Naive thymus-derived CD4-positive, alpha-beta T cell (primary cell): ENCODE results near the gene RAB1A. TPM values are rescaled to one million over a fixed set of nuclear protein-coding genes. Genes with fewer than 3 reads are reported as not detected.

Experiments used
- ATAC-seq: fragments of 150-1000 bp; cut with Tn5 transposase; 2 replicates; pipeline ENCODE4 v1.10.0; 2021; ENCODE audit warnings: mild to moderate bottlenecking, moderate library complexity
- CTCF ChIA-PET: fragments of 350-600 bp; sonication (Branson Sonifier 250); formaldehyde crosslinking; loops from one replicate; lab custom pipeline; 2021; ENCODE audit warnings: antibody characterized with exemption; lab: Charles Lee
- POLR2A ChIA-PET: fragments of 350-600 bp; sonication (Branson Sonifier 250); formaldehyde crosslinking; loops from one replicate; lab custom pipeline; 2021; ENCODE audit warnings: antibody characterized with exemption, inconsistent platforms; lab: Charles Lee
- DNase-seq, 9 donors: peaks; one replicate each; pipeline versions ENCODE4 v3.0.0 to v3.0.0-alpha.2; 2020 to 2022; ENCODE audit warnings: mixed read lengths in 1 of 9
- H3K27ac ChIP-seq: one replicate; pipeline ENCODE4 v1.7.0; 2013; ENCODE audit warnings: mild to moderate bottlenecking, low read depth, low read length, moderate library complexity
- H3K27me3 ChIP-seq, 2 donors: one replicate each; pipeline ENCODE4 v1.7.0; 2013; ENCODE audit warnings: low read length in 2 of 2, mild to moderate bottlenecking in 2 of 2, moderate library complexity in 2 of 2; ENCODE audit not compliant: control insufficient read depth in 2 of 2, insufficient read depth in 2 of 2
- H3K36me3 ChIP-seq, 3 experiments: 1 replicate in 2 of 3; 2 replicates in 1 of 3; pipeline ENCODE4 v1.7.0; 2013; ENCODE audit warnings: low read length in 3 of 3, mild to moderate bottlenecking in 3 of 3, moderate library complexity in 1 of 3; ENCODE audit not compliant: insufficient read depth in 3 of 3, control insufficient read depth in 2 of 3
- H3K4me1 ChIP-seq, 2 donors: one replicate each; pipeline ENCODE4 v1.7.0; 2013; ENCODE audit warnings: low read length in 2 of 2, mild to moderate bottlenecking in 2 of 2, moderate library complexity in 1 of 2; ENCODE audit not compliant: control insufficient read depth in 2 of 2, insufficient read depth in 2 of 2
- H3K4me3 ChIP-seq: 2 replicates; pipeline ENCODE4 v1.7.0; 2013; ENCODE audit warnings: mild to moderate bottlenecking, low read length
- H3K9me3 ChIP-seq, 3 experiments: 1 replicate in 2 of 3; 2 replicates in 1 of 3; pipeline ENCODE4 v1.7.0; 2013; ENCODE audit warnings: low read length in 3 of 3; ENCODE audit not compliant: control insufficient read depth in 2 of 3
- H3K27ac Mint-ChIP-seq, 9 donors: one replicate each; pipeline ENCODE4 v1.8.0; 2020 to 2022; ENCODE audit warnings: mixed read lengths in 9 of 9, mild to moderate bottlenecking in 8 of 9, moderate library complexity in 5 of 9, inconsistent platforms in 2 of 9
- H3K27me3 Mint-ChIP-seq, 5 donors: one replicate each; pipeline ENCODE4 v1.8.0; 2021 to 2022; ENCODE audit warnings: mixed read lengths in 5 of 5, mild to moderate bottlenecking in 1 of 5
- H3K36me3 Mint-ChIP-seq, 5 donors: one replicate each; pipeline ENCODE4 v1.8.0; 2020 to 2022; ENCODE audit warnings: mixed read lengths in 5 of 5, mild to moderate bottlenecking in 3 of 5, inconsistent platforms in 1 of 5
- H3K4me1 Mint-ChIP-seq, 7 donors: one replicate each; pipeline ENCODE4 v1.8.0; 2020 to 2022; ENCODE audit warnings: mixed read lengths in 7 of 7, mild to moderate bottlenecking in 3 of 7, inconsistent platforms in 1 of 7
- H3K4me3 Mint-ChIP-seq, 10 donors: one replicate each; pipeline ENCODE4 v1.8.0; 2020 to 2022; ENCODE audit warnings: mild to moderate bottlenecking in 10 of 10, mixed read lengths in 10 of 10, moderate library complexity in 6 of 10, inconsistent platforms in 2 of 10
- H3K9me3 Mint-ChIP-seq, 11 donors: one replicate each; pipeline ENCODE4 v1.8.0; 2020 to 2022; ENCODE audit warnings: mixed read lengths in 11 of 11, mild to moderate bottlenecking in 4 of 11, inconsistent platforms in 1 of 11, moderate library complexity in 1 of 11
- intact Hi-C, 2 donors: fragments of 100-400 bp; cut with micrococcal nuclease; formaldehyde crosslinking; loops; one replicate each; pipeline ENCODE4 v1.15.1; 2023
- polyA plus RNA-seq, 2 donors: library from polyadenylated mRNA; unstranded; fragments of 300-500 nt; fragmentation: Illumina TruSeq; gene quantifications; one replicate each; pipeline ENCODE4 v1.2.3, GENCODE V29; 2021
- total RNA-seq, 6 experiments: library from RNA in 5 of 6; stranded (reverse) in 5 of 6; gene quantifications; 1 replicate in 5 of 6; 2 replicates in 1 of 6; pipeline ENCODE4 v1.2.3 and lab custom pipeline; 2021 to 2026

Gene RAB1A
- total and polyA plus RNA-seq, 7 experiments from 2014 or later, result 48.8 to 78.6 (median 61.4) TPM

GRCh38 chr2:65108780-65109179 lies 21.1 kb downstream of the RAB1A start:
- Histone ChIP-seq H3K36me3 (peaks cover 0 to 21% (median 0%) of the 10 kb centered on the region in 3 experiments), H3K27me3 (no peaks in the 10 kb centered on the region), H3K4me3 (no peak overlapping the region), H3K9me3 (no peaks in the 10 kb centered on the region), H3K4me1 (peaks cover 0 to 3% of the 10 kb centered on the region in 2 donors), H3K27ac (no peak overlapping the region)
- Mint-ChIP-seq H3K4me1 (peaks cover 17 to 73% (median 58%) of the 10 kb centered on the region in 7 donors), H3K4me3 (no peak overlapping the region), H3K36me3 (peaks cover 0 to 22% (median 9%) of the 10 kb centered on the region in 5 donors), H3K9me3 (no peaks in the 10 kb centered on the region), H3K27me3 (no peaks in the 10 kb centered on the region), H3K27ac (peak overlapping the region in 2 of 9 donors; percentile 9 to 41)
- intact Hi-C loops, result no loop called here
- DNase-seq, result no peak
- no peak for ATAC-seq
- ChIA-PET POLR2A (no interaction called here), CTCF (no interaction called here)

- ATAC-seq, result no peak
- Mint-ChIP-seq H3K4me1 (peaks cover 12 to 66% (median 48%) of the 10 kb centered on the region in 7 donors), H3K27me3 (no peaks in the 10 kb centered on the region), H3K4me3 (no peak overlapping the region), H3K9me3 (no peaks in the 10 kb centered on the region), H3K36me3 (peaks cover 0 to 22% (median 9%) of the 10 kb centered on the region in 5 donors), H3K27ac (peak overlapping the region in 6 of 9 donors; percentile 20 to 74 (median 28))
- POLR2A ChIA-PET, result no interaction called here
- no peak overlapping the region for H3K4me3 ChIP-seq
- H3K27me3 ChIP-seq, result no peaks in the 10 kb centered on the region
- no peak for DNase-seq
- no peaks in the 10 kb centered on the region for H3K9me3 ChIP-seq
- intact Hi-C loops, result no loop called here
- H3K27ac ChIP-seq, result no peak overlapping the region
- CTCF ChIA-PET, result no interaction called here
- no peaks in the 10 kb centered on the region for H3K4me1 ChIP-seq
- peaks cover 0 to 29% (median 0%) of the 10 kb centered on the region in 3 experiments for H3K36me3 ChIP-seq
Measured at GRCh38 chr2:65107530-65107929, 22.4 kb downstream of the RAB1A start.

GRCh38 chr2:65103013-65103715 lies 26.7 kb downstream of the RAB1A start:
- H3K4me1 ChIP-seq, result no peaks in the 10 kb centered on the region
- ChIA-PET POLR2A (no interaction called here), CTCF (no interaction called here)
- H3K36me3 ChIP-seq, result peaks cover 4 to 37% (median 5%) of the 10 kb centered on the region in 3 experiments
- Mint-ChIP-seq H3K4me1 (peaks cover 16 to 47% (median 38%) of the 10 kb centered on the region in 7 donors), H3K27ac (peak overlapping the region in 1 of 9 donors; percentile 33), H3K4me3 (no peak overlapping the region), H3K27me3 (no peaks in the 10 kb centered on the region), H3K36me3 (peaks cover 0 to 31% (median 11%) of the 10 kb centered on the region in 5 donors), H3K9me3 (no peaks in the 10 kb centered on the region)
- intact Hi-C loops, result no loop called here
- H3K9me3 ChIP-seq, result no peaks in the 10 kb centered on the region
- ATAC-seq (no peak), DNase-seq (no peak)
- no peaks in the 10 kb centered on the region for H3K27me3 ChIP-seq
- H3K4me3 ChIP-seq, result no peak overlapping the region
- no peak overlapping the region for H3K27ac ChIP-seq

GRCh38 chr2:65101071-65101470 lies 28.8 kb downstream of the RAB1A start:
- Mint-ChIP-seq H3K36me3 (peaks cover 0 to 36% (median 24%) of the 10 kb centered on the region in 5 donors), H3K27ac (peak overlapping the region in 2 of 9 donors; percentile 17 to 22), H3K9me3 (no peaks in the 10 kb centered on the region), H3K27me3 (no peaks in the 10 kb centered on the region), H3K4me1 (peaks cover 17 to 53% (median 43%) of the 10 kb centered on the region in 7 donors), H3K4me3 (no peak overlapping the region)
- ATAC-seq (no peak), DNase-seq (no peak)
- intact Hi-C loops, result no loop called here
- no peak overlapping the region for H3K4me3 ChIP-seq
- H3K36me3 ChIP-seq, result peaks cover 5 to 40% (median 6%) of the 10 kb centered on the region in 3 experiments
- no peaks in the 10 kb centered on the region for H3K27me3 ChIP-seq
- ChIA-PET POLR2A (no interaction called here), CTCF (no interaction called here)
- H3K27ac ChIP-seq, result no peak overlapping the region
- no peaks in the 10 kb centered on the region for H3K9me3 ChIP-seq
- H3K4me1 ChIP-seq, result no peaks in the 10 kb centered on the region

- Mint-ChIP-seq H3K4me1 (peaks cover 8 to 41% (median 30%) of the 10 kb centered on the region in 7 donors), H3K9me3 (peaks cover 0 to 2% (median 0%) of the 10 kb centered on the region in 11 donors), H3K27me3 (no peaks in the 10 kb centered on the region), H3K4me3 (peak overlapping the region in 1 of 10 donors; percentile 2), H3K36me3 (peaks cover 3 to 32% (median 28%) of the 10 kb centered on the region in 5 donors), H3K27ac (peak overlapping the region in 7 of 9 donors; percentile 47 to 80 (median 65))
- POLR2A ChIA-PET, result no interaction called here
- no peaks in the 10 kb centered on the region for H3K27me3 ChIP-seq
- H3K27ac ChIP-seq, result no peak overlapping the region
- DNase-seq (no peak), ATAC-seq (no peak)
- H3K36me3 ChIP-seq, result peaks cover 5 to 55% (median 6%) of the 10 kb centered on the region in 3 experiments
- no peaks in the 10 kb centered on the region for H3K9me3 ChIP-seq
- intact Hi-C loops, result loop anchor here in 1 of 2 donors (5.0 kb wide), 1 partner anchor 34 kb away; the partner anchor contains the start of gene RAB1A
- CTCF ChIA-PET, result no interaction called here
- no peaks in the 10 kb centered on the region for H3K4me1 ChIP-seq
- H3K4me3 ChIP-seq, result no peak overlapping the region
Measured at GRCh38 chr2:65098741-65099140, 31.2 kb downstream of the RAB1A start.

- H3K9me3 Mint-ChIP-seq, result peaks cover 0 to 2% (median 0%) of the 10 kb centered on the region in 11 donors
- intact Hi-C loops, result loop anchor here in 1 of 2 donors (5.0 kb wide), 1 partner anchor 34 kb away; the partner anchor contains the start of gene RAB1A
- no peak overlapping the region for H3K4me3 Mint-ChIP-seq
- peaks cover 5 to 57% (median 6%) of the 10 kb centered on the region in 3 experiments for H3K36me3 ChIP-seq
- H3K4me3 ChIP-seq, result no peak overlapping the region
- no peak for DNase-seq
- H3K27ac ChIP-seq, result no peak overlapping the region
- peaks cover 13 to 43% (median 35%) of the 10 kb centered on the region in 7 donors for H3K4me1 Mint-ChIP-seq
- H3K4me1 ChIP-seq, result no peaks in the 10 kb centered on the region
- H3K36me3 Mint-ChIP-seq, result peaks cover 8 to 37% (median 33%) of the 10 kb centered on the region in 5 donors
- ChIA-PET CTCF (no interaction called here), POLR2A (no interaction called here)
- no peak for ATAC-seq
- H3K27ac Mint-ChIP-seq, result peak overlapping the region in 2 of 9 donors; percentile 22 to 36
- no peaks in the 10 kb centered on the region for H3K27me3 ChIP-seq
- no peaks in the 10 kb centered on the region for H3K27me3 Mint-ChIP-seq
- no peaks in the 10 kb centered on the region for H3K9me3 ChIP-seq
Measured at GRCh38 chr2:65097844-65098243, 32.1 kb downstream of the RAB1A start.
